ENCODE measurements around the gene ZNF451.

Gene ZNF451

DNA sequence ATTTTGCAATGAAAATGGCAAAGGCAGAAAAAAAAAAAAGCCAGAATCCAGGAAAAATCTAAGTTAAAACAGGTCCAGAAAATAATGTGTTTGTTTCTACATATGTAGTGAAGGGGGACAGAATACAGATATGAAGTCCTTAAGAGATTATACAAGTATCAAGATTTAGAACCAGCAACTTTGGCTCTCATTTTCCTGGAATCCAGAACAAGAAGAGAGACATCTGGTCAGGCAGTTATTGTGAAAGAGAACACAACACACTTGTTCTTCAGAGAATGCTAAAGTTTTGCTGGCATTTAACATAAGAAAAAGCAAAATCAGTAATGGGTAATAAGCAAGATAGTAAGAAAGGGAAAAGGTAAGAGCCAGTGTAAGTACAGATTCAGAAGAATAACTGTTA, 103.2 kb downstream of the ZNF451 start:
- Histone ChIP-seq H3K27ac (ENCODE audit: low read depth in 2 of 2, low read length in 2 of 2) (peak overlapping the region in 1 of 2 donors; percentile 25), H3K9ac (ENCODE audit: low read depth in 1 of 2, low read length in 2 of 2) (no peak overlapping the region)

DNA sequence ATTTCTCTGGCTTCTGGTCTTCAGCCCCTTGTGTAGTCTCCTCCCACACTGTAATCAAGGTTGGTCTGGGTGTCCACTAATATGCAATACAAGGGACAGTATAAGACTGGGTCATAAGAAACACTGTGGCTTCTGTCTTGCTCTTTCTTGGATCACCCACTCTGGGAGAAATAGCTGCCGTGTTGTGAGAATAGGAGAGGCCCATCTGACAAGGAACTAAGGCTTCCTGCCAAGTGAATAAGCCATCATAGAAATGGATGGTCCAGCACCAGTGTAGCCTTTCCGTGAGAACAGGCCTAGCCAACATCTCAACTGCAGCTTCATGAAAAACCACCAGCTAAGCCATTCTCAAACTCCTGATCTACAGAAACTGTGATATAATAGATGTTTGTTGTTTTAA, 105.5 kb downstream of the ZNF451 start:
- H3K9me3 ChIP-seq (ENCODE audit: control insufficient read depth in 2 of 2, low read length in 2 of 2): no peaks in the 10 kb centered on the region
- H3K4me1 ChIP-seq (ENCODE audit: control insufficient read depth in 2 of 2, insufficient read depth in 2 of 2, low read length in 2 of 2): peaks cover 4 to 5% of the 10 kb centered on the region in 2 donors
- H3K9ac ChIP-seq (ENCODE audit: low read depth in 1 of 2, low read length in 2 of 2): no peak overlapping the region
- H3K27ac ChIP-seq (ENCODE audit: low read depth in 2 of 2, low read length in 2 of 2): no peak overlapping the region
- no peaks in the 10 kb centered on the region for H3K27me3 ChIP-seq (ENCODE audit: control insufficient read depth in 2 of 2, insufficient read depth in 2 of 2, low read length in 2 of 2)
- H3K36me3 ChIP-seq (ENCODE audit: control insufficient read depth in 2 of 2, insufficient read depth in 2 of 2, low read length in 2 of 2): no peaks in the 10 kb centered on the region
- no peak overlapping the region for H3K4me3 ChIP-seq (ENCODE audit: low read length in 2 of 2)

More for the DNA sequence above, 103.2 kb downstream of the ZNF451 start:
- Histone ChIP-seq H3K4me3 (ENCODE audit: low read length in 2 of 2) (no peak overlapping the region), H3K36me3 (ENCODE audit: control insufficient read depth in 2 of 2, insufficient read depth in 2 of 2, low read length in 2 of 2) (no peaks in the 10 kb centered on the region), H3K27me3 (ENCODE audit: control insufficient read depth in 2 of 2, insufficient read depth in 2 of 2, low read length in 2 of 2) (no peaks in the 10 kb centered on the region), H3K4me1 (ENCODE audit: control insufficient read depth in 2 of 2, insufficient read depth in 2 of 2, low read length in 2 of 2) (no peaks in the 10 kb centered on the region), H3K9me3 (ENCODE audit: control insufficient read depth in 2 of 2, low read length in 2 of 2) (no peaks in the 10 kb centered on the region)

DNA sequence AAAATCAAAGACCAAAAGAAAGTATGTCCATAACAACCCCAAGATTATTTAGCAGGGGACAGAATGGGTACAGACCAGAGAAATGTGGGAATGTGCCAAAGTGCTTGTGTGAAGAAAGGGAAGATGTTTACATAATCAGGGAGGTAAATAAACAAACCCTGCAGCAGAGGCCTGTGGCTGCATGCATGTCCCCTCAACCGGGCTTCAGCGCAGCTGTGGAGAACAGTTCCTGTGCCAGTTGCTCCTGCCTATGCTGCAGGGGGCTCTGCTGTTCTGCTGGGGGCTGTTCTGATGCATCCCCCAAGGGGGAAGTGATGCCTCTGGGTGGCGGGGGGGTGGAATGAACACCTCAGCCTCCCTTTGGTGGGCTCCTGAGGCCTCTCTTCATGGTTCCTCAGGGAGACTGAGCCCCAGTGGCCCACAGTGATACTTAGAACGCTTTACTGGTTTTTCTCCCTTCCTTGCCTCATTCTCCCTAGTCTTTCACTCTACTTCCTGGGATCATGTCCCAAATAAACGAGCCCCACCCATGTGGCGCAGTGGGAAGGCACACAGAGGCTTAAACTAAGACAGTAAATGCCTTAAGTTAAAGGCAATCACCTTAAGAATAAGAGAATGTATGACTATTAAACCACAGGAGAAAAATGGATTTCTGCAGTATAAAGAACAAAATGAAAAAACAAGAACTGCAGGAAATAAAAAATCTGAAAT, 109.1 kb downstream of the ZNF451 start:
- Histone ChIP-seq H3K27ac (ENCODE audit: low read depth in 2 of 2, low read length in 2 of 2) (no peak overlapping the region), H3K36me3 (ENCODE audit: control insufficient read depth in 2 of 2, insufficient read depth in 2 of 2, low read length in 2 of 2) (no peaks in the 10 kb centered on the region), H3K4me1 (ENCODE audit: control insufficient read depth in 2 of 2, insufficient read depth in 2 of 2, low read length in 2 of 2) (peaks cover 4 to 5% of the 10 kb centered on the region in 2 donors), H3K9ac (ENCODE audit: low read depth in 1 of 2, low read length in 2 of 2) (no peak overlapping the region), H3K27me3 (ENCODE audit: control insufficient read depth in 2 of 2, insufficient read depth in 2 of 2, low read length in 2 of 2) (no peaks in the 10 kb centered on the region), H3K4me3 (ENCODE audit: low read length in 2 of 2) (no peak overlapping the region), H3K9me3 (ENCODE audit: control insufficient read depth in 2 of 2, low read length in 2 of 2) (no peaks in the 10 kb centered on the region)

DNA sequence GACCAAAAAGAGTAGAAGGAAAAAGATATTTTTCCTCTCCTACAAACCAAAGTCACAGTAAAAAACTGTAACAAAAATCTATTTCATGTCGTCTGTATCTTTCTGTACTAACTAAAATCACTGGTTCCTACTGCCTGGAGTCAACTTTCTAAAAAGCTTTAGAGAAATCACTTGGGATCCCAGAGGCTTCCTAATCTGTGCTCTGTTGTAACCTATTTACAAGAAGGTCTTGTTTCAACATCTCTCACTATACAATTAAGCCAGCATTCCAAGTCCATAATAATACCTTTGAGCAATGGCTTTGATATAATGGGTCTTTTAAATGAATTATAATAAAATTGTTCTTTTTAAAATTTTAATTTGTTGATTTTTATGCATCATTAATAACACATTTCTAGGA, 111.7 kb downstream of the ZNF451 start:
- H3K4me3 ChIP-seq (ENCODE audit: low read length in 2 of 2): no peak overlapping the region
- H3K36me3 ChIP-seq (ENCODE audit: control insufficient read depth in 2 of 2, insufficient read depth in 2 of 2, low read length in 2 of 2): no peaks in the 10 kb centered on the region
- peaks cover 4 to 5% of the 10 kb centered on the region in 2 donors for H3K4me1 ChIP-seq (ENCODE audit: control insufficient read depth in 2 of 2, insufficient read depth in 2 of 2, low read length in 2 of 2)
- H3K27me3 ChIP-seq (ENCODE audit: control insufficient read depth in 2 of 2, insufficient read depth in 2 of 2, low read length in 2 of 2): no peaks in the 10 kb centered on the region
- no peak overlapping the region for H3K9ac ChIP-seq (ENCODE audit: low read depth in 1 of 2, low read length in 2 of 2)
- no peak overlapping the region for H3K27ac ChIP-seq (ENCODE audit: low read depth in 2 of 2, low read length in 2 of 2)
- no peaks in the 10 kb centered on the region for H3K9me3 ChIP-seq (ENCODE audit: control insufficient read depth in 2 of 2, low read length in 2 of 2)

DNA sequence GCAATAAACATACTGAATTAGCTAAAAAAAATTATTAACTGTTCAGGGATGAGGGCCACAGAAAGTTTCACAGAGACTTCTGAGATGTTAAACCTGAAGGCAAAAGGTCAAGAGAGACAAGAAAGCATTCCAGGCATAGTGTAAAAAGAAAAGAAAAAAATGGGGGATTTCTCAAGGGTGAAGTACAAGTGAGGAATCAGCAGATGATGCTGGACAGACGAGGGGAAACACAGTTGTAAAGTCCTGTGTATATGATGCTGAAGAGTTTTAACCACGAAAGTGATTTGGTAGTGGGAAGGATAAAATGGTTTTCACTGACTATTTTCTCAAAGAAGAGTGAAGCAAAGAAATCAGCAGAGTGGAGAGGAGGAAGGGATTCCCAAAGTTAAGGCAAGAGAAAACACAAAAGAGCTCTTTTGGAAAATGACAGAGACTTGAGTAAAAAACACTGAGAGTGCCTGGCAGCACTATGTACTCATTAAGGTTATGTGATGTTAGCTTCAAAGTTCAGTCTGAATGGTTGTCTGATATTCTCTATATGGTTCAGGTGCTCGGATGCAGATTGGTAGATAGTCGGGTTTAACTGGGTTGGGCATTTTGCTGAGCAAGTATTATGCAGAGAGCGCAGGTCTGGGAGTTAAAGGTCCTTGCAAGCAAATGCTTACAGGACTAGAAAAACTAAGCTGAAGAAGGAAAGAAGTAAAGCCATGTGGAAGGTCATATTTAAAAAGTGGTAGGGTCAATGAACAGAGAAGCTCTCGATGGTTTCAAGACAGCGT, 115.8 kb downstream of the ZNF451 start:
- no peak overlapping the region for H3K27ac ChIP-seq (ENCODE audit: low read depth in 2 of 2, low read length in 2 of 2)

DNA sequence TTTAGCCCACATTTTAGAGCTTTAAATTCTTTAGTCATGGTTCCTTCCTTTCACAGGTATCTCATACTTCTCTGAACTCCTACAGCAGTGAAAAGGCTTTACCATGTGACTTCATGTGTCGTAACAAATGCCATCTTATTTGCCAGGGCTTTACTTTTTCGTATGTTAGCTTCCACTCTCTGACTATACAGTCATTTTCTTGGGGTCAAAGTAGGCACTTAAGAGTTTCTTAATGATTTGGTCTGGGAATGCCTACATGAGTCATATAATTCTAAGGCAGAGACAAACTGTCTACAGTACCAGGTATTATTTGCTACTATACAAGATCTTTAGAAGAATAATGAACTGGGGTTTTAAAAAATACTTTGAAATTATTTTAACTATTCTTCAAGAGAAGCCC, 117.2 kb downstream of the ZNF451 start:
- no peak overlapping the region for H3K27ac ChIP-seq (ENCODE audit: low read depth in 2 of 2, low read length in 2 of 2)
- H3K36me3 ChIP-seq (ENCODE audit: control insufficient read depth in 2 of 2, insufficient read depth in 2 of 2, low read length in 2 of 2): no peaks in the 10 kb centered on the region
- no peak overlapping the region for H3K4me3 ChIP-seq (ENCODE audit: low read length in 2 of 2)
- no peaks in the 10 kb centered on the region for H3K4me1 ChIP-seq (ENCODE audit: control insufficient read depth in 2 of 2, insufficient read depth in 2 of 2, low read length in 2 of 2)
- H3K27me3 ChIP-seq (ENCODE audit: control insufficient read depth in 2 of 2, insufficient read depth in 2 of 2, low read length in 2 of 2): no peaks in the 10 kb centered on the region
- H3K9me3 ChIP-seq (ENCODE audit: control insufficient read depth in 2 of 2, low read length in 2 of 2): no peaks in the 10 kb centered on the region
- no peak overlapping the region for H3K9ac ChIP-seq (ENCODE audit: low read depth in 1 of 2, low read length in 2 of 2)

More for the DNA sequence above, 115.8 kb downstream of the ZNF451 start:
- Histone ChIP-seq H3K4me3 (ENCODE audit: low read length in 2 of 2) (no peak overlapping the region), H3K4me1 (ENCODE audit: control insufficient read depth in 2 of 2, insufficient read depth in 2 of 2, low read length in 2 of 2) (no peaks in the 10 kb centered on the region), H3K27me3 (ENCODE audit: control insufficient read depth in 2 of 2, insufficient read depth in 2 of 2, low read length in 2 of 2) (no peaks in the 10 kb centered on the region), H3K36me3 (ENCODE audit: control insufficient read depth in 2 of 2, insufficient read depth in 2 of 2, low read length in 2 of 2) (no peaks in the 10 kb centered on the region), H3K9ac (ENCODE audit: low read depth in 1 of 2, low read length in 2 of 2) (no peak overlapping the region), H3K9me3 (ENCODE audit: control insufficient read depth in 2 of 2, low read length in 2 of 2) (no peaks in the 10 kb centered on the region)

DNA sequence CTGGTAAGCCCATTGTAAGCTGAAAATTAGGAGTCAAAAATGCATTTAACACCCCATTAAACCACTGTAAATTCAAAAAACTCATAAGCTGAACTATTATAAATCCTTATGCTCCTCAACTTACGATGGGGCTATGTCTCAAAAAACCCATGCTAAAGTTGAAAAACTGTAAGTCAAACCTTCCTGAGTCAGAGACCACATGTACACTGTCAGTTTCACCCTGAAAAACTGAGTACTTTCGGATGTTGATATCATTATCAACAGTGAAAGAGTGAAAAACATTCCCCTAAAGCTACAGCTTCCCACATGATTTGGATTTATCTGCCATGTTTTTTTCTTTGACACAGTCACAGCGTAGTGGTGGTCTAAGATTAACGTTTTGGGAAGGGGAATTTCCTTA, 117.9 kb downstream of the ZNF451 start:
- no peaks in the 10 kb centered on the region for H3K27me3 ChIP-seq (ENCODE audit: control insufficient read depth in 2 of 2, insufficient read depth in 2 of 2, low read length in 2 of 2)
- H3K36me3 ChIP-seq (ENCODE audit: control insufficient read depth in 2 of 2, insufficient read depth in 2 of 2, low read length in 2 of 2): no peaks in the 10 kb centered on the region
- no peak overlapping the region for H3K27ac ChIP-seq (ENCODE audit: low read depth in 2 of 2, low read length in 2 of 2)
- H3K9me3 ChIP-seq (ENCODE audit: control insufficient read depth in 2 of 2, low read length in 2 of 2): no peaks in the 10 kb centered on the region
- no peak overlapping the region for H3K9ac ChIP-seq (ENCODE audit: low read depth in 1 of 2, low read length in 2 of 2)
- H3K4me3 ChIP-seq (ENCODE audit: low read length in 2 of 2): no peak overlapping the region
- H3K4me1 ChIP-seq (ENCODE audit: control insufficient read depth in 2 of 2, insufficient read depth in 2 of 2, low read length in 2 of 2): no peaks in the 10 kb centered on the region

DNA sequence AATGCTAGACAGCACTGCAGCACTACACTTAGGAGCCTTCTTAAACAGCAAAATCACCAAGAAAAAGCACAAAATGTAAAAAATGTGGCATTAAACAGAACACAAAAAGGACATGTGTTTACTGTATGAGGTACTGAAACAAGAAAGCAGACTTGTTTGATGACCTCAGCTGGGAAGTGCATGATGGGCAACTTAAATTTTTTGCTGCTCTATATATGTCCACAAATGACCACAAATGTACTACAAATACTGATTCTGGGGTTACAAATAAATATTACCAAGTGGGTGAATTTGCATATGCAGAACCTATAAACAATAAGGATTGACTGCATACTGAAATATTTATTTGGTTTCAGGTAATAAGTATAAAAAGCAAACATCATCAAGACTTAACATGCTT, 119.0 kb downstream of the ZNF451 start:
- Histone ChIP-seq H3K4me3 (ENCODE audit: low read length in 2 of 2) (no peak overlapping the region), H3K36me3 (ENCODE audit: control insufficient read depth in 2 of 2, insufficient read depth in 2 of 2, low read length in 2 of 2) (no peaks in the 10 kb centered on the region), H3K9ac (ENCODE audit: low read depth in 1 of 2, low read length in 2 of 2) (no peak overlapping the region), H3K9me3 (ENCODE audit: control insufficient read depth in 2 of 2, low read length in 2 of 2) (no peaks in the 10 kb centered on the region), H3K4me1 (ENCODE audit: control insufficient read depth in 2 of 2, insufficient read depth in 2 of 2, low read length in 2 of 2) (no peaks in the 10 kb centered on the region), H3K27me3 (ENCODE audit: control insufficient read depth in 2 of 2, insufficient read depth in 2 of 2, low read length in 2 of 2) (no peaks in the 10 kb centered on the region), H3K27ac (ENCODE audit: low read depth in 2 of 2, low read length in 2 of 2) (no peak overlapping the region)

DNA sequence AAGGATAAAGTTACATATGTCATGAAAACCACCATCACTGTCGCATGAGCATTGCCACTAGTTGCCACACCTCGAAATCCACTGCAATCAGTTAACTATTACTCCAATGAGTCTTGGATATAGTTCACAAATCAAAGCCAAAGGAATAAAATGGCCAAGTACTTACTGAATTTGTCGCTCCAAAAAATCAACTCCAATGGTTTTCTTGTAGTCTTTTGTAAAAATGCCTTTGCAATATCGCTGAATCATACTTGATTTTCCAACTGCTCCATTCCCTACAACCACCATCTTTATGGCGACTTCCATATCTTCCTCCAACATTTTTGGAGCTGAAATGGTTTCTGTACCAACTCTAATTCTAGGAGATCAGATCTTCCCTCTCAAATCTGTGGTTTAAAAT, 120.1 kb downstream of the ZNF451 start:
- H3K4me3 ChIP-seq (ENCODE audit: low read length in 2 of 2): no peak overlapping the region
- H3K9ac ChIP-seq (ENCODE audit: low read depth in 1 of 2, low read length in 2 of 2): no peak overlapping the region
- H3K9me3 ChIP-seq (ENCODE audit: control insufficient read depth in 2 of 2, low read length in 2 of 2): no peaks in the 10 kb centered on the region
- no peaks in the 10 kb centered on the region for H3K4me1 ChIP-seq (ENCODE audit: control insufficient read depth in 2 of 2, insufficient read depth in 2 of 2, low read length in 2 of 2)
- no peaks in the 10 kb centered on the region for H3K36me3 ChIP-seq (ENCODE audit: control insufficient read depth in 2 of 2, insufficient read depth in 2 of 2, low read length in 2 of 2)
- no peaks in the 10 kb centered on the region for H3K27me3 ChIP-seq (ENCODE audit: control insufficient read depth in 2 of 2, insufficient read depth in 2 of 2, low read length in 2 of 2)
- no peak overlapping the region for H3K27ac ChIP-seq (ENCODE audit: low read depth in 2 of 2, low read length in 2 of 2)

DNA sequence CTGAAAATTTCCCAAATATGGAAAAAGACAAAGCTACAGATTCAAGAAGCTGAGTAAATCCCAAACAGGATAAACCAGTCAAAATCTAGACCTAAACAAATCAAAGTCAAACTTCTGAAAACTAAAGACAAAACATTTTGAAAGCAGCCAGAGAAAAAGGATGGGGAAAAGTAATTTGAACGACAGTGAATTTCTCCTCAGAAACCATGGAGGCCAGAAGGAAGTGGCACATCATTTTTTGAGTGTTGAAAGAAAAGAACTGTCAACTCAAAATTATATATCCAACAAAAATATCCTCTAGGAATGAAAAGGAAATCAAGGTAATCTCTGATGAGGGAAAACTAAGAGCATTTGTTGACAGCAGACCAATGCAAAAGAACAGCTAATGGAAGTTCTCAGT, 125.3 kb downstream of the ZNF451 start:
- no peaks in the 10 kb centered on the region for H3K4me1 ChIP-seq (ENCODE audit: control insufficient read depth in 2 of 2, insufficient read depth in 2 of 2, low read length in 2 of 2)
- no peak overlapping the region for H3K4me3 ChIP-seq (ENCODE audit: low read length in 2 of 2)
- H3K27me3 ChIP-seq (ENCODE audit: control insufficient read depth in 2 of 2, insufficient read depth in 2 of 2, low read length in 2 of 2): no peaks in the 10 kb centered on the region
- no peaks in the 10 kb centered on the region for H3K36me3 ChIP-seq (ENCODE audit: control insufficient read depth in 2 of 2, insufficient read depth in 2 of 2, low read length in 2 of 2)
- no peak overlapping the region for H3K9ac ChIP-seq (ENCODE audit: low read depth in 1 of 2, low read length in 2 of 2)
- no peaks in the 10 kb centered on the region for H3K9me3 ChIP-seq (ENCODE audit: control insufficient read depth in 2 of 2, low read length in 2 of 2)
- H3K27ac ChIP-seq (ENCODE audit: low read depth in 2 of 2, low read length in 2 of 2): no peak overlapping the region
